GM12872 (cell line): ENCODE data around the gene FBXL5.

Source experiments
- TF ChIP-seq, protein P1 (sequence below): IDR thresholded peaks from 3 replicates; pipeline ENCODE4 v1.5.1; 2011; ENCODE audit warnings: low read depth, mild to moderate bottlenecking, low read length, moderate library complexity; ENCODE audit not compliant: insufficient read depth

The FBXL5 gene

DNA sequence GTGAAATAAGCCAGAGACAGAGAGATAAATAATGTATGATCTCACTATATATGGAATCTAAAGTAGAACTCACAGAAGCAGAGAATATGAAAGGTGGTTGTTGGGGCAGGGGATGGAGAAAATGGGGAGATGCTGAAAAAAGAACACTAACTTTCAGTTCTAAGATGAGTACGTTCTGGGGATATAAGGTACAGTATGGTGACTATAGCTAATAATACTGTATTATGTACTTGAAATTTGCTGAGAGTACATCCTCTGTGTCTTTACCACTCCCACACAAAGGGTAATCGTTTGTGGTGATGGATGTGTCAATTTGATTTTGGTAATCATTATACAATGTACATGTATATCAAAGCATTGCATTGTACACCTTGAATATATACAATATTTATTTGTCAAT lies 6.6 kb downstream of the FBXL5 start:
- TF ChIP-seq, protein P1, sequence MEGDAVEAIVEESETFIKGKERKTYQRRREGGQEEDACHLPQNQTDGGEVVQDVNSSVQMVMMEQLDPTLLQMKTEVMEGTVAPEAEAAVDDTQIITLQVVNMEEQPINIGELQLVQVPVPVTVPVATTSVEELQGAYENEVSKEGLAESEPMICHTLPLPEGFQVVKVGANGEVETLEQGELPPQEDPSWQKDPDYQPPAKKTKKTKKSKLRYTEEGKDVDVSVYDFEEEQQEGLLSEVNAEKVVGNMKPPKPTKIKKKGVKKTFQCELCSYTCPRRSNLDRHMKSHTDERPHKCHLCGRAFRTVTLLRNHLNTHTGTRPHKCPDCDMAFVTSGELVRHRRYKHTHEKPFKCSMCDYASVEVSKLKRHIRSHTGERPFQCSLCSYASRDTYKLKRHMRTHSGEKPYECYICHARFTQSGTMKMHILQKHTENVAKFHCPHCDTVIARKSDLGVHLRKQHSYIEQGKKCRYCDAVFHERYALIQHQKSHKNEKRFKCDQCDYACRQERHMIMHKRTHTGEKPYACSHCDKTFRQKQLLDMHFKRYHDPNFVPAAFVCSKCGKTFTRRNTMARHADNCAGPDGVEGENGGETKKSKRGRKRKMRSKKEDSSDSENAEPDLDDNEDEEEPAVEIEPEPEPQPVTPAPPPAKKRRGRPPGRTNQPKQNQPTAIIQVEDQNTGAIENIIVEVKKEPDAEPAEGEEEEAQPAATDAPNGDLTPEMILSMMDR = no peak

DNA sequence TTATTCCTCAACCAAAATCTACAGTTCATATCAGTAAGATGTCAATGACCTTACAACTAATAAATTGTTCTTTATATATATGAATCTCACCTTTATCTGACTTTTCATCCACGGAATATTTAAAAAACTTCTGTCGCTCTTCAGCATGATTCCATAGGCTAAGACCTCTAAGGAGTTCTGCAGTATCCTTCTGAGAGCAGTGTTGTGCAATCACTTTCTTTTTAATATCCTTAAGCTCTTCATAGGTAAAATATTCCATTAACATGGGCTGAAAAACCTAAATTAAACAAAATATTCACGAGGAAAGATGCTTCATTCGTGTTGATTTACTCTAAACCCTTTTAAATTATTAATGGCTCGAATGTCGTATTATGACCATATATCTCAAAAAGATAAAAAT lies 16.7 kb downstream of the FBXL5 start:
- TF ChIP-seq, protein P1 = no peak

DNA sequence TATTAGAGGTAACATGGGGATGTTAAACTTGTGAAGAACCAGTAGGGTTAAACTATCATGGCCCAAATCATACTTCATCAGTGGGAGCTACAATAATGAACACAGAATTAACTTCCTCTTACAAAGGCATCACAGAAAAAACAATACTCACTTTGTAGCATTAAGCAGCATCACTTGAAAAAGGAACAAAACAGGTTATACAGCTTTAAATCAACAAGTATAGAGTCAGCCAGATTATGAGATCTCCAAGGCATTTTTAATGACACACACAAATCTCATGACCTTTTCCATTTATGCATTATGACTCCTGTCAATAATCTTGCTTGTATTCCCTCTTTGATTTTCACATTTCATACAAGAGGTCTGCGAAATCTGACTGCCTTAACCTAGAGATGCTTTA lies 18.3 kb downstream of the FBXL5 start:
- TF ChIP-seq, protein P1 = no peak

DNA sequence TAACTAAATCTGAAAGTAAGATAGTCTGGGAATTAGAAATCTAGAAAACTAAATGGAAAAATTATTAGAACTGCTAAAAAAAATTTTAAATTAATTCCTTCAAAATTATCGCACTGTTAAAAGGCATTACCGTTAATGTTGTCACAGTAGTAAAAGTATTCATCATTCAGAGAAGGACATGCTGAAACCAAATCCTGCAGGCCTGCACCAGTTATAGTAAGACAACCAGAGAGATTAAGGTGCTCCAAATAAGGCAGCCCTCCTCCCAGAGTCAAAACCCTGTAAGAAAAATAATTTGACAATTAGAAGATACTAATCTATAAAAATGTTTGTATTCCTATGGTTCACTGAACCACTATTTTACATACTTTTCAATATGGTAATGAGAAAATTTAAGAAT lies 43.0 kb downstream of the FBXL5 start:
- TF ChIP-seq, protein P1 = no peak

DNA sequence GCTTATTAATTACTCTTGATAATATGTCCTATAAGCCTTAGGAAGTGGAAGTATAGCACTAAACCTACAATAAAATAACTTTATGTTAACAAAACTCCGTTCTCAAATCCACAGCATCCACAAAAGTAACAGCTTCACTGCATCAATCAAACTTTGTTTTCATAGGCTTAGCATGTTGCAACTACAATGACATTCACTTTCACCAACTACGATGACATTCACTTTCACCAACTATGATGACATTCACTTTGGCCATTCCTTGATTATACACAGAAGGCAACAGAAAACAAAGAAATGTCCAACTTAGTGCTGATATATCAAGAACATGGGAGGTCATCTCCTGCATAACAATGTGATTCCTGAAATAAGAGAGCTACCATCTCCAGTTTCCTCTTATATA lies 44.3 kb downstream of the FBXL5 start:
- TF ChIP-seq, protein P1 = no peak

DNA sequence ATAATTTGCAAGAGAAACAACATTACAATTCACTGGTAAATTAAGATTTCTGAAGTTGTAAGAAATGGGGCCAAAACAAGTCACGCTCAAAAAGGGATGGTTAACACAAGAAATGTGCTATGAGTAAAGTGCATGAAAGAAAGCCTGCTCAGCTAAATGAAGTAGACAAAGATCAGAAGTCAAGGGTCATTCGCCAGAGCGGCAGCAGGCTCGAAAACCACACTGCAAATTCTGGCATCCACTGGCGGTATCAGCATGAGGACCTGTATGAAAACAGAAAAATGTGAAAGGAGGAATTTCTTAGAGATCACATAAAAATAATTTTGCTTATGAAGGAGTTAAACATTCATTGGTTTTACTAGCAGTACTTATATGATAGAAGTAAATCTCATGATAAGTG lies 49.6 kb downstream of the FBXL5 start:
- TF ChIP-seq, protein P1 = no peak

DNA sequence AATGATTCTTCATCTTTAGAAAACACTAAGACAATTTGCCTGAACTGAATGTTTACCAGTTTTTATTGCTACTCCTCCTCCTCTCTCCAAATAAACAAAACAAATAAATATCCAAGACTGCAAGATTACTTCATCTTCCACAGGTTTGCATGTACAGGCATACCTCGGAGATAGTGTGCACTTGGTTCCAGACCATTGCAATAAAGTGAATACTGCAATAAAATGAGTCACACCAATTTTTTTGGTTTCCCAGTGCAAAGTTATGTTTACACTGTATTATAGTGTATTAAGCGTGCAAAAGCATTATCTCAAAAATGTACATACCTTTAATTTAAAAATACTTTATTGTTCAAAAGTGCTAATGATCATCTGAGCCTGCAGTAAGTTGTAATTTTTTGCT lies 53.3 kb downstream of the FBXL5 start:
- TF ChIP-seq, protein P1 = no peak

DNA sequence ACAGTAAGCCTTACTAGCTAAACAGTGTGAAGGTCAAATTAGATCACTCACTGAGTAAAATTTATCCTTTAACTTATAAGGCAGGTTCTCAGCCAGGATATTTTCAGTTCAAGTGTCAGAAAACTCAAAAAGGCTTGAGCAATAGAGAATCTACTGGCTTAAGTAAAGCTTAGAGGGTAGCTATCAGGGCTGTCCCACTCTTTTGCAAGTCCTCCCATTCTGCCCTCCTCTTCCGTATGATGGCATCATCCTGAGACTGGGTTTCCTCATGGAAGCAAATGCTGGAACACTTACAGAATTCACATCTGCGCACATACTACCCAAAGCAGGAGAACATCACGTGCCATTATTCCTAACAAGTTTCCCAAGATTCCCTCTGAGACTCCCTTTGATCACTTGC lies 55.0 kb downstream of the FBXL5 start:
- TF ChIP-seq, protein P1 = no peak
